ENCODE measurements around the gene TUBA4A.

DNA sequence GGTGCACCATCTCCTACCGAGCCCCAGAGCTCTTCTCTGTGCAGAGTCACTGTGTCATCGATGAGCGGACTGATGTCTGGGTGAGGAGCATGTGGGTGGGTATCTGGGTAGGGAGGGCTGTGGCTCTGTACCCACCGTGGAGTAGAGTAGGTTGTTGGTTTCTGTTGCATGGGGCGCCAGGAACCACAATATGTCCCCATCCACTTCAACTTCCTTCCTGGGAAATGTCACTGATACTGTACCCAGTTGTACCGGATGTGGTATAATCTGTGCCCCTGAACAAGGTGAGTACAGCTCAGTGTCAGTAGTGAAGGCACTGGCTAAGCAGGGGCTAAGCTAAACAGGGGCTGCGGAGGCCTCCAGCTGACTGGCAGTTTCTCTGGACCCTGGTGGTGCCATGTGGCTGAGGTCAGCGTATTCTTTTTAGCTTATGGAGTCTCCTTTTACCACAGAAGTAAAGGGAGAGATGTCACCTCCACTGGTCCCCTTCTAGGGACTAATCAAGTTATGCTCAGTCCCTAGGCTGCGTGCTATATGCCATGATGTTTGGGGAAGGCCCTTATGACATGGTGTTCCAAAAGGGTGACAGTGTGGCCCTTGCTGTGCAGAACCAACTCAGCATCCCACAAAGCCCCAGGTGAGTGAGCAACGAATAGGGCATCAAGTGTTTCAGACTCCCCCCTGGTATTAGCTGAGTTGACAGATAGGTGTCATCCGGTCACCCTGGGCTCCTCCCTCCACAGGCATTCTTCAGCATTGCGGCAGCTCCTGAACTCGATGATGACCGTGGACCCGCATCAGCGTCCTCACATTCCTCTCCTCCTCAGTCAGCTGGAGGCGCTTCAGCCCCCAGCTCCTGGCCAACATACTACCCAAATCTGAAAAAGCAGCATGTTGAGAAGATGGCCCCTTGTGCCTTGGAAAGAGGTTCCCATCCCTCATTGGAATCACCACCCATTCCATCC, 5.8 kb downstream of the TUBA4A start:
- TF ChIP-seq, protein P1, sequence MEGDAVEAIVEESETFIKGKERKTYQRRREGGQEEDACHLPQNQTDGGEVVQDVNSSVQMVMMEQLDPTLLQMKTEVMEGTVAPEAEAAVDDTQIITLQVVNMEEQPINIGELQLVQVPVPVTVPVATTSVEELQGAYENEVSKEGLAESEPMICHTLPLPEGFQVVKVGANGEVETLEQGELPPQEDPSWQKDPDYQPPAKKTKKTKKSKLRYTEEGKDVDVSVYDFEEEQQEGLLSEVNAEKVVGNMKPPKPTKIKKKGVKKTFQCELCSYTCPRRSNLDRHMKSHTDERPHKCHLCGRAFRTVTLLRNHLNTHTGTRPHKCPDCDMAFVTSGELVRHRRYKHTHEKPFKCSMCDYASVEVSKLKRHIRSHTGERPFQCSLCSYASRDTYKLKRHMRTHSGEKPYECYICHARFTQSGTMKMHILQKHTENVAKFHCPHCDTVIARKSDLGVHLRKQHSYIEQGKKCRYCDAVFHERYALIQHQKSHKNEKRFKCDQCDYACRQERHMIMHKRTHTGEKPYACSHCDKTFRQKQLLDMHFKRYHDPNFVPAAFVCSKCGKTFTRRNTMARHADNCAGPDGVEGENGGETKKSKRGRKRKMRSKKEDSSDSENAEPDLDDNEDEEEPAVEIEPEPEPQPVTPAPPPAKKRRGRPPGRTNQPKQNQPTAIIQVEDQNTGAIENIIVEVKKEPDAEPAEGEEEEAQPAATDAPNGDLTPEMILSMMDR (IDR thresholded peaks at IDR 0.05): no peak
- TF ChIP-seq ZFX (IDR thresholded peaks at IDR 0.05; ENCODE audit: borderline replicate concordance): no peak
